ENCODE measurements around the gene PRPS2.

- TF ChIP-seq, protein P1, sequence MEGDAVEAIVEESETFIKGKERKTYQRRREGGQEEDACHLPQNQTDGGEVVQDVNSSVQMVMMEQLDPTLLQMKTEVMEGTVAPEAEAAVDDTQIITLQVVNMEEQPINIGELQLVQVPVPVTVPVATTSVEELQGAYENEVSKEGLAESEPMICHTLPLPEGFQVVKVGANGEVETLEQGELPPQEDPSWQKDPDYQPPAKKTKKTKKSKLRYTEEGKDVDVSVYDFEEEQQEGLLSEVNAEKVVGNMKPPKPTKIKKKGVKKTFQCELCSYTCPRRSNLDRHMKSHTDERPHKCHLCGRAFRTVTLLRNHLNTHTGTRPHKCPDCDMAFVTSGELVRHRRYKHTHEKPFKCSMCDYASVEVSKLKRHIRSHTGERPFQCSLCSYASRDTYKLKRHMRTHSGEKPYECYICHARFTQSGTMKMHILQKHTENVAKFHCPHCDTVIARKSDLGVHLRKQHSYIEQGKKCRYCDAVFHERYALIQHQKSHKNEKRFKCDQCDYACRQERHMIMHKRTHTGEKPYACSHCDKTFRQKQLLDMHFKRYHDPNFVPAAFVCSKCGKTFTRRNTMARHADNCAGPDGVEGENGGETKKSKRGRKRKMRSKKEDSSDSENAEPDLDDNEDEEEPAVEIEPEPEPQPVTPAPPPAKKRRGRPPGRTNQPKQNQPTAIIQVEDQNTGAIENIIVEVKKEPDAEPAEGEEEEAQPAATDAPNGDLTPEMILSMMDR (IDR thresholded peaks at IDR 0.05; ENCODE audit: insufficient read depth, low read depth, low read length) = no peak
- no peak for TF ChIP-seq EZH2 (IDR thresholded peaks at IDR 0.05; ENCODE audit: insufficient read depth, low read length)
Measured at GRCh38 chrX:12811658-12812057, 20.4 kb downstream of the PRPS2 start.
